A549 (cell line): ENCODE measurements around the gene ATP9A. TPM values are rescaled to one million over a fixed set of nuclear protein-coding genes. Genes with fewer than 3 reads are reported as not detected.

Experiments used
- ATAC-seq, 2 experiments: fragments of 200-7000 bp in 1 of 2; fragments of >200 bp in 1 of 2; cut with Nextera tagmentation in 1 of 2; cut with Tn5 transposase in 1 of 2; 3 replicates each; pipeline versions ENCODE4 v1.8.0 to v1.9.1; 2018 to 2020; ENCODE audit warnings: mild to moderate bottlenecking in 1 of 2, moderate library complexity in 1 of 2
- CTCF ChIA-PET: fragments of 300-600 bp; sonication (Branson Sonifier 250); formaldehyde crosslinking; extraction: SDS; loops from one replicate; lab custom pipeline; 2021; ENCODE audit warnings: antibody characterized with exemption, inconsistent platforms; lab: Yijun Ruan, JAX
- POLR2A ChIA-PET: fragments of 350-600 bp; formaldehyde crosslinking; extraction: SDS; loops from one replicate; lab custom pipeline; 2021; ENCODE audit warnings: antibody characterized with exemption, inconsistent platforms; lab: Yijun Ruan, JAX
- DNase-seq, 2 experiments: peaks; one replicate each; pipeline versions ENCODE4 v3.0.0 to v3.0.0-alpha.2; 2011 to 2016; ENCODE audit warnings: low read depth in 1 of 2, low spot score in 1 of 2
- FAIRE-seq: peaks from 2 replicates; lab custom pipeline; 2011; peaks lifted over from hg19 to GRCh38; lab: Jason Lieb, UNC
- H3K27ac ChIP-seq, 2 experiments: fragments of >200 bp; sonication (Bioruptor Twin); formaldehyde crosslinking; 3 replicates each; pipeline ENCODE4 v1.5.1; 2016 to 2017
- H3K4me1 ChIP-seq: fragments of >200 bp; sonication (Bioruptor Twin); formaldehyde crosslinking; 3 replicates; pipeline ENCODE4 v1.6.1; 2016
- H3K4me2 ChIP-seq: fragments of >200 bp; sonication (Bioruptor Twin); formaldehyde crosslinking; 3 replicates; pipeline ENCODE4 v1.6.1; 2016
- H3K4me3 ChIP-seq: fragments of >200 bp; sonication (Bioruptor Twin); formaldehyde crosslinking; 3 replicates; pipeline ENCODE4 v1.5.1; 2016
- H3K9me3 ChIP-seq: fragments of >200 bp; sonication (Bioruptor Twin); formaldehyde crosslinking; 3 replicates; pipeline ENCODE4 v1.6.1; 2016
- ATOH8 ChIP-seq: fragments of 250-450 bp; sonication (Bioruptor Pico); IDR thresholded peaks from 2 replicates; pipeline ENCODE4 v1.5.0; 2020; ENCODE audit warnings: low read depth, mild to moderate bottlenecking, moderate library complexity
- CBX2 ChIP-seq: fragments of 200-600 bp; sonication (generic); IDR thresholded peaks from 2 replicates; pipeline ENCODE4 v1.6.1; 2016; ENCODE audit warnings: low read depth, mild to moderate bottlenecking, borderline replicate concordance
- CBX8 ChIP-seq: fragments of 200-600 bp; sonication (generic); IDR thresholded peaks from 2 replicates; pipeline ENCODE4 v1.6.1; 2016
- CHD2 ChIP-seq: fragments of 150-350 bp; IDR thresholded peaks from 2 replicates; pipeline ENCODE4 v1.6.1; 2014; ENCODE audit warnings: low read length; ENCODE audit not compliant: partially characterized antibody
- EP300 ChIP-seq, 2 experiments: fragments of >200 bp; sonication (Bioruptor Twin); formaldehyde crosslinking; IDR thresholded peaks; 2 replicates in 1 of 2; 3 replicates in 1 of 2; pipeline ENCODE4 v1.6.1; 2016 to 2017
- FOSL2 ChIP-seq, 2 experiments: fragments of 450-650 bp in 1 of 2; fragments of >200 bp in 1 of 2; sonication (Bioruptor Twin) in 1 of 2; formaldehyde crosslinking; IDR thresholded peaks; 2 replicates each; pipeline versions ENCODE4 v1.5.0 to v1.6.1; 2016 to 2020; ENCODE audit warnings: mild to moderate bottlenecking in 1 of 2, moderate library complexity in 1 of 2
- FOXS1 ChIP-seq: fragments of 250-450 bp; sonication (Bioruptor Pico); IDR thresholded peaks from 2 replicates; pipeline ENCODE4 v1.5.0; 2020; ENCODE audit warnings: mild to moderate bottlenecking, moderate library complexity
- HDAC2 ChIP-seq: fragments of 200-600 bp; sonication (generic); IDR thresholded peaks from 2 replicates; pipeline ENCODE4 v1.6.1; 2016
- JUNB ChIP-seq: fragments of >200 bp; sonication (Bioruptor Twin); formaldehyde crosslinking; IDR thresholded peaks from 2 replicates; pipeline ENCODE4 v1.6.1; 2016
- KDM1A ChIP-seq: fragments of 200-600 bp; sonication (generic); IDR thresholded peaks from 2 replicates; pipeline ENCODE4 v1.6.1; 2016; ENCODE audit warnings: low read depth, mild to moderate bottlenecking
- KDM5A ChIP-seq: fragments of 200-600 bp; sonication (generic); IDR thresholded peaks from 2 replicates; pipeline ENCODE4 v1.6.1; 2016; ENCODE audit warnings: antibody characterized with exemption, mild to moderate bottlenecking
- MYC ChIP-seq: IDR thresholded peaks from 2 replicates; pipeline ENCODE4 v1.6.1; 2012; ENCODE audit warnings: mild to moderate bottlenecking, inconsistent platforms, low read length, improper control_type of control experiment, borderline replicate concordance
- NR3C1 ChIP-seq: fragments of >200 bp; sonication (Bioruptor Twin); formaldehyde crosslinking; IDR thresholded peaks from 3 replicates; pipeline ENCODE4 v1.6.1; 2017
- PHF8 ChIP-seq: fragments of 200-600 bp; sonication (generic); IDR thresholded peaks from 2 replicates; pipeline ENCODE4 v1.6.1; 2016; ENCODE audit warnings: low read depth, mild to moderate bottlenecking, antibody characterized with exemption, moderate library complexity, borderline replicate concordance
- RAD21 ChIP-seq, 2 experiments: fragments of >200 bp in 1 of 2; sonication (Bioruptor Twin) in 1 of 2; formaldehyde crosslinking in 1 of 2; IDR thresholded peaks in 1 of 2; conservative IDR thresholded peaks in 1 of 2; 2 replicates in 1 of 2; 3 replicates in 1 of 2; pipeline ENCODE4 v1.6.1; 2012 to 2018; ENCODE audit warnings: inconsistent platforms in 1 of 2
- REST ChIP-seq: fragments of 200-600 bp; sonication (generic); IDR thresholded peaks from 2 replicates; pipeline ENCODE4 v1.6.1; 2016; ENCODE audit warnings: antibody characterized with exemption, mild to moderate bottlenecking, moderate library complexity
- SMC3 ChIP-seq: fragments of >200 bp; sonication (Bioruptor Twin); formaldehyde crosslinking; IDR thresholded peaks from 3 replicates; pipeline ENCODE4 v1.6.1; 2018; ENCODE audit warnings: inconsistent platforms
- USF2 ChIP-seq: fragments of 450-650 bp; IDR thresholded peaks from 2 replicates; pipeline ENCODE4 v1.6.1; 2014; ENCODE audit warnings: antibody characterized with exemption
- WGBS: methylation state at CpG from one replicate; pipeline ENCODE4 v1.1.6; 2017; ENCODE audit errors: missing lambda C conversion rate; 5-methylcytosine and 5-hydroxymethylcytosine counted together
- polyA plus RNA-seq, 4 experiments: library from polyadenylated mRNA; depleted of rRNA in 3 of 4; stranded (reverse); fragments of >200 nt; fragmentation: RNase III in 1 of 4; extraction: RNeasy Plus Mini Kit Qiagen cat#74134 plus additional on column Dnase treatment in 1 of 4; gene quantifications; 2 replicates in 3 of 4; 3 replicates in 1 of 4; pipeline ENCODE4 v1.2.3, GENCODE V29; 2011 to 2017
- TF ChIP-seq, protein P1 (sequence below): fragments of >200 bp; sonication (Bioruptor Twin); formaldehyde crosslinking; IDR thresholded peaks from 3 replicates; pipeline ENCODE4 v1.5.1; 2016

The ATP9A gene
- polyA plus RNA-seq, 2 of the 4 experiments (the other 2 are of a cell fraction), result 9.9 to 23.6 TPM

GRCh38 chr20:51713213-51713598, 55.0 kb downstream of the ATP9A start:
- POLR2A ChIA-PET, result no interaction called here
- ATAC-seq (peak in 1 of 2 experiments; percentile 50; a peak in 3 of 6 replicates), FAIRE-seq (no peak)

GRCh38 chr20:51712501-51713212, 55.5 kb downstream of the ATP9A start:
- CTCF ChIA-PET, result interaction anchor here (0.6 to 1.5 kb wide), 7 partner anchors 9 to 256 kb away, joined by 3 to 7 read pairs (median 3); no protein-coding TSS in a partner anchor
- TF ChIP-seq MYC (no peak), RAD21 (conservative IDR thresholded peaks at IDR 0.05 in 1 of 2, IDR thresholded peaks at IDR 0.05 in 1 of 2) (peak; percentile 59 to 69), HDAC2 (no peak), SMC3 (peak; percentile 52), KDM1A (peak; percentile 13; the same call in 1 of the 2 replicates), USF2 (no peak), CBX2 (no peak), CHD2 (no peak), FOXS1 (CRISPR knock-in tag) (no peak), JUNB (no peak)
- TF ChIP-seq, protein P1, sequence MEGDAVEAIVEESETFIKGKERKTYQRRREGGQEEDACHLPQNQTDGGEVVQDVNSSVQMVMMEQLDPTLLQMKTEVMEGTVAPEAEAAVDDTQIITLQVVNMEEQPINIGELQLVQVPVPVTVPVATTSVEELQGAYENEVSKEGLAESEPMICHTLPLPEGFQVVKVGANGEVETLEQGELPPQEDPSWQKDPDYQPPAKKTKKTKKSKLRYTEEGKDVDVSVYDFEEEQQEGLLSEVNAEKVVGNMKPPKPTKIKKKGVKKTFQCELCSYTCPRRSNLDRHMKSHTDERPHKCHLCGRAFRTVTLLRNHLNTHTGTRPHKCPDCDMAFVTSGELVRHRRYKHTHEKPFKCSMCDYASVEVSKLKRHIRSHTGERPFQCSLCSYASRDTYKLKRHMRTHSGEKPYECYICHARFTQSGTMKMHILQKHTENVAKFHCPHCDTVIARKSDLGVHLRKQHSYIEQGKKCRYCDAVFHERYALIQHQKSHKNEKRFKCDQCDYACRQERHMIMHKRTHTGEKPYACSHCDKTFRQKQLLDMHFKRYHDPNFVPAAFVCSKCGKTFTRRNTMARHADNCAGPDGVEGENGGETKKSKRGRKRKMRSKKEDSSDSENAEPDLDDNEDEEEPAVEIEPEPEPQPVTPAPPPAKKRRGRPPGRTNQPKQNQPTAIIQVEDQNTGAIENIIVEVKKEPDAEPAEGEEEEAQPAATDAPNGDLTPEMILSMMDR, result peak; percentile 50
- 46% methylated on average over 14 of the region's 24 CpGs for WGBS
- Histone ChIP-seq H3K9me3 (no peaks in the 10 kb centered on the region), H3K27ac (peak overlapping the region in 1 of 2 experiments; percentile 45; a peak in 2 of 6 replicates), H3K4me3 (no peak overlapping the region), H3K4me1 (no peaks in the 10 kb centered on the region), H3K4me2 (no peak overlapping the region)
- DNase-seq (peak; percentile 49 to 66), FAIRE-seq (no peak), ATAC-seq (peak; percentile 85 to 88; a peak in 5 of 6 replicates)
- POLR2A ChIA-PET, result no interaction called here

More at GRCh38 chr20:51713213-51713598, 55.0 kb downstream of the ATP9A start:
- no peak overlapping the region for H3K4me3 ChIP-seq
- H3K4me2 ChIP-seq, result no peak overlapping the region
- DNase-seq, result no peak
- 83% methylated on average over 4 of the region's 4 CpGs for WGBS
- H3K4me1 ChIP-seq, result no peaks in the 10 kb centered on the region
- H3K27ac ChIP-seq, result 0 out of 6 replicates have a peak overlapping the region, but pooled peaks of 1 of the 2 experiments have one; percentile 45
- TF ChIP-seq REST (no peak), EP300 (IDR thresholded peaks at IDR 0.05) (no peak), PHF8 (no peak), CBX8 (no peak), NR3C1 (no peak), ATOH8 (CRISPR knock-in tag) (no peak), FOSL2 (IDR thresholded peaks at IDR 0.05) (no peak), FOSL2 (CRISPR knock-in tag; IDR thresholded peaks at IDR 0.05) (no peak), KDM5A (no peak)
- CTCF ChIA-PET, result interaction anchor here (0.6 to 1.5 kb wide), 4 partner anchors 10 to 19 kb away, joined by 3 to 5 read pairs (median 4); no protein-coding TSS in a partner anchor
- no peaks in the 10 kb centered on the region for H3K9me3 ChIP-seq
